ENCODE measurements around the gene SYNGR4.

DNA sequence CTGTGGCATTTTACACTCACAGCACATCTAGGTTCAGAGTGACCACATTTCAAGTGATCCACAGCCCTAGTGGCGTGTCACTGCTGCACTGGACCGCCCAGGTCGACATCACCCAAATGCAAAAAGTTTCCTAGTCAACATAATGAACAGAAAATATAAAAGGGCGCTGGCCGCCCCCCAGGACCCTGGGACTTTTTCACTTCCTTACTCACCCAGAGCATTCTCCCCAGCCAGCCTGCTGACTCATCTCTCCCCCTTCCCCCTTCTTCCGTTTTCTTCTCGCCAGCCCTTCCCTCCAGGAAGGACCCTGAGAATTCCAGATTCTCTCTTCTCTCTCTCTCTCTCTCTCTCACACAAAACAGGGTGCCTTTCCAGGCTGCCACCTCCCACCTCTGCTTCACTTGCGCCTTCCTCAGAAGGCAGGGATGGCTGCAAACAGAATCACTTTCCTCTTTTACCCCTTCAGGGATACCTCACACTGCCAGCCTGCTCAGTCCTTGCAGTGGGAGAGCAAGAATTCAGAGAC lies 60.6 kb downstream of the SYNGR4 start:
- TF ChIP-seq, protein P1, sequence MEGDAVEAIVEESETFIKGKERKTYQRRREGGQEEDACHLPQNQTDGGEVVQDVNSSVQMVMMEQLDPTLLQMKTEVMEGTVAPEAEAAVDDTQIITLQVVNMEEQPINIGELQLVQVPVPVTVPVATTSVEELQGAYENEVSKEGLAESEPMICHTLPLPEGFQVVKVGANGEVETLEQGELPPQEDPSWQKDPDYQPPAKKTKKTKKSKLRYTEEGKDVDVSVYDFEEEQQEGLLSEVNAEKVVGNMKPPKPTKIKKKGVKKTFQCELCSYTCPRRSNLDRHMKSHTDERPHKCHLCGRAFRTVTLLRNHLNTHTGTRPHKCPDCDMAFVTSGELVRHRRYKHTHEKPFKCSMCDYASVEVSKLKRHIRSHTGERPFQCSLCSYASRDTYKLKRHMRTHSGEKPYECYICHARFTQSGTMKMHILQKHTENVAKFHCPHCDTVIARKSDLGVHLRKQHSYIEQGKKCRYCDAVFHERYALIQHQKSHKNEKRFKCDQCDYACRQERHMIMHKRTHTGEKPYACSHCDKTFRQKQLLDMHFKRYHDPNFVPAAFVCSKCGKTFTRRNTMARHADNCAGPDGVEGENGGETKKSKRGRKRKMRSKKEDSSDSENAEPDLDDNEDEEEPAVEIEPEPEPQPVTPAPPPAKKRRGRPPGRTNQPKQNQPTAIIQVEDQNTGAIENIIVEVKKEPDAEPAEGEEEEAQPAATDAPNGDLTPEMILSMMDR (IDR thresholded peaks at IDR 0.05): no peak
- TF ChIP-seq EZH2 (IDR thresholded peaks at IDR 0.05): no peak

All from neural progenitor cell (in vitro differentiated cells).